Fibroblast of lung (primary cell): Measurements from ENCODE around the gene SH3PXD2A. TPM values are rescaled to one million over a fixed set of nuclear protein-coding genes. Genes with fewer than 3 reads are reported as not detected.

Experiments used
- DNase-seq, 2 donors: peaks; one replicate each; pipeline versions ENCODE4 v3.0.0 to v3.0.0-alpha.2; 2010; ENCODE audit warnings: low read depth in 2 of 2
- H2AFZ ChIP-seq: 2 replicates; pipeline ENCODE4 v1.5.1; 2012; ENCODE audit warnings: low read length, control low read depth, inconsistent platforms
- H3K27ac ChIP-seq: 2 replicates; pipeline ENCODE4 v1.5.1; 2011; ENCODE audit warnings: low read length, control low read depth; ENCODE audit not compliant: insufficient read depth
- H3K27me3 ChIP-seq: 2 replicates; pipeline ENCODE4 v1.5.1; 2011; ENCODE audit warnings: mild to moderate bottlenecking, low read length; ENCODE audit not compliant: control insufficient read depth, insufficient read depth
- H3K36me3 ChIP-seq: 2 replicates; pipeline ENCODE4 v1.5.1; 2011; ENCODE audit warnings: low read length; ENCODE audit not compliant: control insufficient read depth, insufficient read depth
- H3K4me1 ChIP-seq: 2 replicates; pipeline ENCODE4 v1.5.1; 2011; ENCODE audit warnings: low read length; ENCODE audit not compliant: control insufficient read depth, insufficient read depth; ENCODE audit errors: extremely low read depth
- H3K4me2 ChIP-seq: 2 replicates; pipeline ENCODE4 v1.5.1; 2011; ENCODE audit warnings: low read length, control low read depth; ENCODE audit not compliant: insufficient read depth; ENCODE audit errors: extremely low read depth
- H3K4me3 ChIP-seq, 4 experiments: fragments of 200-600 bp in 1 of 4; sonication (generic) in 1 of 4; replicated peaks in 1 of 4; 2 replicates each; pipeline ENCODE4 v1.5.1; 2011 to 2016; ENCODE audit warnings: low read length in 4 of 4, low read depth in 3 of 4, mild to moderate bottlenecking in 3 of 4, control low read depth in 2 of 4, inconsistent platforms in 1 of 4, mixed read lengths in 1 of 4; ENCODE audit not compliant: insufficient read depth in 1 of 4; ENCODE audit errors: control extremely low read depth in 1 of 4
- H3K79me2 ChIP-seq: 2 replicates; pipeline ENCODE4 v1.5.1; 2012; ENCODE audit warnings: mild to moderate bottlenecking, low read length, inconsistent platforms; ENCODE audit not compliant: control insufficient read depth, insufficient read depth
- H3K9ac ChIP-seq: 2 replicates; pipeline ENCODE4 v1.5.1; 2011; ENCODE audit warnings: mild to moderate bottlenecking, low read length, control low read depth; ENCODE audit not compliant: insufficient read depth
- H3K9me3 ChIP-seq: 2 replicates; pipeline ENCODE4 v1.5.1; 2012; ENCODE audit warnings: low read depth, low read length; ENCODE audit not compliant: control insufficient read depth, insufficient read depth
- H4K20me1 ChIP-seq: 2 replicates; pipeline ENCODE4 v1.5.1; 2011; ENCODE audit warnings: low read length; ENCODE audit not compliant: control insufficient read depth, insufficient read depth; ENCODE audit errors: extremely low read depth
- CTCF ChIP-seq, 2 donors: IDR thresholded peaks in 1 of 2; conservative IDR thresholded peaks in 1 of 2; 1 replicate in 1 of 2; 2 replicates in 1 of 2; pipeline ENCODE4 v1.5.1; 2011 to 2012; ENCODE audit warnings: low read length in 2 of 2, control low read depth in 1 of 2, inconsistent platforms in 1 of 2, low read depth in 1 of 2, mild to moderate bottlenecking in 1 of 2
- EZH2 ChIP-seq: IDR thresholded peaks from 2 replicates; pipeline ENCODE4 v1.5.1; 2012; ENCODE audit warnings: low read length, control low read depth, mild to moderate bottlenecking; ENCODE audit errors: missing control alignments
- polyA plus RNA-seq, 2 donors: library from polyadenylated mRNA; depleted of rRNA in 1 of 2; stranded (reverse) in 1 of 2; unstranded in 1 of 2; fragments of >200 nt; gene quantifications; 2 replicates each; pipeline ENCODE4 v1.2.1, GENCODE V29; 2011 to 2012; ENCODE audit warnings: missing spikeins in 1 of 2
- total RNA-seq: library from RNA; depleted of rRNA; stranded (reverse); fragments of >200 nt; gene quantifications from 2 replicates; pipeline ENCODE4 v1.2.1, GENCODE V29; 2014

Gene SH3PXD2A
- total and polyA plus RNA-seq, 2 donors (not counting 1 experiment from before 2014, with no cell fraction given), result 25.5 to 33.2 TPM

- DNase-seq, result no peak
- Histone ChIP-seq H3K4me1 (no peaks in the 10 kb centered on the region), H3K27me3 (no peaks in the 10 kb centered on the region), H3K4me3 (no peak overlapping the region), H3K9me3 (no peaks in the 10 kb centered on the region), H3K36me3 (no peaks in the 10 kb centered on the region), H3K4me2 (no peak overlapping the region), H3K9ac (no peak overlapping the region), H3K27ac (no peak overlapping the region), H2AFZ (no peak overlapping the region), H4K20me1 (no peaks in the 10 kb centered on the region), H3K79me2 (no peaks in the 10 kb centered on the region)
- TF ChIP-seq CTCF (conservative IDR thresholded peaks at IDR 0.05 in 1 of 2, IDR thresholded peaks at IDR 0.05 in 1 of 2; ENCODE audit: low read depth in 1 of 2, low read length in 2 of 2) (no peak), EZH2 (no peak)
These were observed 65.6 kb downstream of the SH3PXD2A start for GRCh38 chr10:103789771-103790201.

- Histone ChIP-seq H3K9me3 (no peaks in the 10 kb centered on the region), H3K4me2 (no peak overlapping the region), H3K27me3 (no peaks in the 10 kb centered on the region), H3K79me2 (no peaks in the 10 kb centered on the region), H3K9ac (no peak overlapping the region), H3K27ac (no peak overlapping the region), H2AFZ (no peak overlapping the region), H4K20me1 (no peaks in the 10 kb centered on the region), H3K36me3 (no peaks in the 10 kb centered on the region), H3K4me1 (no peaks in the 10 kb centered on the region), H3K4me3 (no peak overlapping the region)
- no peak for DNase-seq
- TF ChIP-seq EZH2, result no peak
- TF ChIP-seq CTCF (conservative IDR thresholded peaks at IDR 0.05 in 1 of 2, IDR thresholded peaks at IDR 0.05 in 1 of 2; ENCODE audit: low read depth in 1 of 2, low read length in 2 of 2), result no peak
These were observed 66.2 kb downstream of the SH3PXD2A start for GRCh38 chr10:103789161-103789560.

- no peaks in the 10 kb centered on the region for H4K20me1 ChIP-seq
- no peaks in the 10 kb centered on the region for H3K79me2 ChIP-seq
- H3K4me1 ChIP-seq, result no peaks in the 10 kb centered on the region
- no peak overlapping the region for H3K4me2 ChIP-seq
- H3K9me3 ChIP-seq, result no peaks in the 10 kb centered on the region
- no peaks in the 10 kb centered on the region for H3K36me3 ChIP-seq
- H2AFZ ChIP-seq, result no peak overlapping the region
- H3K9ac ChIP-seq, result no peak overlapping the region
- no peak overlapping the region for H3K27ac ChIP-seq
- no peak for DNase-seq
- TF ChIP-seq EZH2 (no peak), CTCF (conservative IDR thresholded peaks at IDR 0.05 in 1 of 2, IDR thresholded peaks at IDR 0.05 in 1 of 2; ENCODE audit: low read depth in 1 of 2, low read length in 2 of 2) (no peak)
- no peaks in the 10 kb centered on the region for H3K27me3 ChIP-seq
- H3K4me3 ChIP-seq, result no peak overlapping the region
These were observed 68.0 kb downstream of the SH3PXD2A start for GRCh38 chr10:103787331-103787730.
